Bladder microvascular endothelial cell (primary cell): ENCODE measurements around the gene ARFGEF2. TPM values are rescaled to one million over a fixed set of nuclear protein-coding genes. Genes with fewer than 3 reads are reported as not detected.

Experiments
- total RNA-seq: library from RNA; depleted of rRNA; stranded (reverse); fragments of >200 nt; gene quantifications from 2 replicates; pipeline ENCODE4 v1.2.3, GENCODE V29; 2014

The ARFGEF2 gene
- total RNA-seq: 30.3 and 66.5 TPM in 2 replicates

GRCh38 chr20:48921168-48921882 is at the start of gene ARFGEF2:
Gene ARFGEF2, plus strand, starts transcription at chr20:48921711. Its CDS starts 179 bp downstream, at chr20:48921890.

GRCh38 chr20:49046087-49046900 is 124.8 kb downstream of the ARFGEF2 start, which contains the start of gene CSE1L:
Gene CSE1L, plus strand, starts transcription at chr20:49046312. Its CDS starts 12,152 bp downstream, at chr20:49058464.

Other genes with a start within 250 kb of the ARFGEF2 start
- gene PREX1, start 93.7 kb upstream of the ARFGEF2 start, total RNA-seq: 45.8 and 97.5 TPM in 2 replicates
- 66.4 and 106 TPM in 2 replicates for gene CSE1L, start 124.6 kb downstream of the ARFGEF2 start, total RNA-seq